NCI-H345 (cell line): ENCODE measurements around the gene CD4.
A peak's percentile ranks its signal among the peaks of the same experiment; 100 is the strongest.

Experiments used
- DNase-seq: peaks from one replicate; lab custom pipeline; 2025; lab: John Stamatoyannopoulos, UW

CD4 gene

GRCh38 chr12:6816598-6816997 is 27.3 kb downstream of the CD4 start:
- no peak for DNase-seq

GRCh38 chr12:6817098-6817497 is 27.8 kb downstream of the CD4 start:
- no peak for DNase-seq

- DNase-seq, result no peak
These were observed 28.4 kb downstream of the CD4 start for GRCh38 chr12:6817662-6818157.

- no peak for DNase-seq
These were observed 28.9 kb downstream of the CD4 start for GRCh38 chr12:6818222-6818621.

GRCh38 chr12:6818645-6819044 is 29.3 kb downstream of the CD4 start:
- DNase-seq, result no peak

- no peak for DNase-seq
These were observed 30.0 kb downstream of the CD4 start for GRCh38 chr12:6819106-6820030.

GRCh38 chr12:6820166-6820565 is 30.8 kb downstream of the CD4 start:
- no peak for DNase-seq

- peak; percentile 69 for DNase-seq
These were observed 32.5 kb downstream of the CD4 start, which contains the start of gene GPR162 for GRCh38 chr12:6821591-6822425. Gene GPR162 (plus strand): TSS chr12:6821821. CDS start chr12:6823899, 2,078 bp downstream.

- no peak for DNase-seq
These were observed 33.3 kb downstream of the CD4 start for GRCh38 chr12:6822426-6823135.

GRCh38 chr12:6823182-6824084 is 34.1 kb downstream of the CD4 start:
- no peak for DNase-seq

- no peak for DNase-seq
These were observed 34.9 kb downstream of the CD4 start for GRCh38 chr12:6824085-6824775.

GRCh38 chr12:6824901-6825381 is 35.6 kb downstream of the CD4 start:
- DNase-seq, result no peak

- DNase-seq, result peak; percentile 75
These were observed 36.2 kb downstream of the CD4 start for GRCh38 chr12:6825398-6826124.

- no peak for DNase-seq
These were observed 36.9 kb downstream of the CD4 start for GRCh38 chr12:6826125-6826733.

GRCh38 chr12:6826734-6827436 is 37.6 kb downstream of the CD4 start:
- DNase-seq, result no peak

- peak; percentile 87 for DNase-seq
These were observed 38.1 kb downstream of the CD4 start for GRCh38 chr12:6827437-6827911.

- DNase-seq, result peak; percentile 67
These were observed 38.9 kb downstream of the CD4 start, which contains the start of gene P3H3 for GRCh38 chr12:6827982-6828780. Gene P3H3 (plus strand): TSS chr12:6828407. CDS start chr12:6828441, 34 bp downstream.
